GM12891 (cell line): ENCODE results near the gene CCDC33.

ENCODE experiments used
- POLR2A ChIP-seq: IDR thresholded peaks from 2 replicates; pipeline ENCODE4 v1.6.1; 2011; ENCODE audit warnings: low read depth, low read length, control low read depth
- POLR2AphosphoS5 ChIP-seq: IDR thresholded peaks from 2 replicates; pipeline ENCODE4 v1.6.1; 2011; ENCODE audit warnings: low read depth, low read length, control low read depth
- TAF1 ChIP-seq: IDR thresholded peaks from 2 replicates; pipeline ENCODE4 v1.6.1; 2011; ENCODE audit warnings: low read depth, low read length, control low read depth

DNA sequence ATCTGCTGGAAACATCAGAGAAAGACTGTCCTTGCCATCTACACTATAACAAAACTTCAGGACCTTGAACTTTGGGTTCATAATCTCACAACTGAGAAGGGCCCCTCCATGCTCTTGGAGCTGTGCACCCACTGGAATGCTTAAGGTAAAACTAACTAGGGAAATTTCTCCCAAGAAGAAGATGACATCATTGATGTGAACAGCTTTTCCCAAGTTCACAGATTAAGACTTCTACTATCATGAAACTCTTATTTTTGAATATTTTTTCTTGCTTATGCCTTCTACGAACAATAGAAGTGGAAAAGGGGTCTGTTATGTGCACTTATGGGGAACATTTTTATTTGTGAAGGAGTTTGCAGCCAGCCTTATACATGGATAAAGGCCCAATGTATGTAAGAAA, 126.4 kb downstream of the CCDC33 start:
- TF ChIP-seq POLR2A (no peak), TAF1 (no peak), POLR2AphosphoS5 (no peak)
